ENCODE data around the gene SLC35F3.

DNA sequence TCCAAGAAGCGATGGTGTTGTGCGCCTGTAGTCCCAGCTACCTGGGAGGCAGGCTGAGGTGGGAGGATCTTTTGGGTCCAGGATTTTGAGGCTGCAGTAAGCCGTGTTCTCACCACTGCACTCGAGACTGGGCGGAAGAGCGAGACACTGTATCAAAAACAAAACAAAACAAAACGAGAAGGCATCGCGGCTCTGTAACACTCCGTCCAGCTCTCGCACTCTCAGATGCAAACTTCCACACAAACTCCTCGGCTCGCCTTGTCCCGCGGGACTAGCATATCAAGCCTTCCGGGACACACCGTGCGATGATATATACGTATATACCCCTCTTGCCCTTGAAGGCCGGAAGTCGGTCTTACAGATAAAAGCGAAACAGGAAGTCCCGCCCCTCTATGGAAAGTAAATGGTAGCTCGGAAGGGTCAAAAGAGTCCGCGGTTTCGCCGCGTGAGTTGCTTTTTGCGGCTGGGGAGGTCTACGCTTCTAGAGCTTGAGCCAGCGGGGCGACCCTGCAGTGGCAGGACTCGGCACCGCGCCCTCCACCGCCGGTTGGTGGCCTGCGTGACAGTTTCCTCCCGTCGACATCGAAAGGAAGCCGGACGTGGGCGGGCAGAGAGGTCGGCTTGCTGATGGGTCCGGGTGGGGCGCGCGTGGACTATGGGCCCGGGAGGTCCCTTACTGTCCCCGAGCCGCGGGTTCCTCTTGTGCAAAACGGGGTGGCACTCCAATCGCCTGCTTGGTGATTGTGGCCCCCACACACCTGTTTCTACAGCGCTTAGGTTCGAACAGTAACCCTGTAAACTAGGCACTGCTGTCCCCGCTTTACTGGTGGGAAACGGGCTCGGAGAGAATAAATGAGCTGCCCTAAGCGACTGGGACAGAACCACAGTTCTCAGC, 468.8 kb downstream of the SLC35F3 start, which contains the start of gene COA6:
- TF ChIP-seq CTCF (IDR thresholded peaks at IDR 0.05; ENCODE audit: insufficient read depth, low read length, poor library complexity, severe bottlenecking) (no peak), EZH2phosphoT487 (conservative IDR thresholded peaks at IDR 0.05; ENCODE audit: low read length) (no peak)
